Posterior cingulate gyrus (tissue), 11 donors: Measurements from ENCODE around the gene TEC.
A peak's percentile ranks its signal among the peaks of the same experiment; 100 is the strongest.
"Not testable (repeated sequence)": the region's sequence is repeated elsewhere in the genome, so short reads cannot be mapped to it uniquely, and the experiment has no call there.

Source experiments
- DNase-seq, 10 donors: peaks; one replicate each; pipeline versions ENCODE4 v3.0.0 to v3.0.0-alpha.2; 2020 to 2021; ENCODE audit warnings: mixed read lengths in 3 of 10
- intact Hi-C: fragments of 100-400 bp; cut with DNase I; formaldehyde crosslinking; loops from one replicate; pipeline ENCODE4 v1.15.1; 2023

TEC gene

DNA sequence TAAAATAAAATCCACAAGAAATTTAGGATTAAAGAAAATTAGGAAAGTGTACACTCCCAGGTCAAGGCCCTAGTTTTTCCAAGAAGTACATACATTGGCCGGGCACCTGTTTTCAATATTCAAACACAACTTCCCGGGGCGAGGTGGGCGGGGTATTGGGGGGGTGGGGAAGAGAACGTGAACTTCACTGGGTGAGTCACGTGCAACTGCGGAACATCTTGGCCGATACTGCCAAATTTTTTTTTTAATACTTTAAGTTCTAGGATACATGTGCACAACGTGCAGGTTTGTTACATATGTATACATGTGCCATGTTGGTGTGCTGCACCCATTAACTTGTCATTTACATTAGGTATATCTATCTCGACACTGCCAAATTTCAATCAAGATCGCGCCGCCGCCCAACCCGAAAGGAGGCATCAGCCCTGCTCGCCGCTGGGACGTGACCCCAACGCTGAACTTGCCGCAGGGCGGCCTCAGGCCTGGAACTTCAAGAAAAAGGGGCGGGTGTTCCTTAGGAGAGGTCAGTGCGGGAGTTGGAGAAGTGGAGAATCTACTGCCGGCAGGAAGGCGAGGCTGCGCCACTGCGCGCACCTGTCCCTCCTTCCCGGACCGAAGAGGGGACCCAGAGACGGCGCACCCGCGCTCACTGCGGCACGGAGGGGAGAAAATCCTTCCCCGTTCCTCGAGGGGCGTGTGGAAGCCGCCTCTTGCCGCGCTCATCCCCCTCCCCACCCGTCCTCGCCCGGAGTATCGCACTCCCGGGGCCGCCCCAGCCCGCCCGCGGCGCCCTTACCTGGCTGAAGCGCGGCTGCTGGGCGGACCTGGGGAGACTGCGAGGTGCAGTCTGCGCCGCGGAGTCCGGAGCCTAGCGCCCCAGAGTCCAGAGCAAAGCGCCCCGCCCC lies at the start of gene TEC:
Gene TEC (minus strand): TSS at position 883 of the 905 bp plus-strand sequence. CDS start 41,224 bp downstream, outside the sequence.
- intact Hi-C loops: no loop called here
- DNase-seq: peak in 4 of 10 donors; percentile 16 to 84 (median 78)

DNA sequence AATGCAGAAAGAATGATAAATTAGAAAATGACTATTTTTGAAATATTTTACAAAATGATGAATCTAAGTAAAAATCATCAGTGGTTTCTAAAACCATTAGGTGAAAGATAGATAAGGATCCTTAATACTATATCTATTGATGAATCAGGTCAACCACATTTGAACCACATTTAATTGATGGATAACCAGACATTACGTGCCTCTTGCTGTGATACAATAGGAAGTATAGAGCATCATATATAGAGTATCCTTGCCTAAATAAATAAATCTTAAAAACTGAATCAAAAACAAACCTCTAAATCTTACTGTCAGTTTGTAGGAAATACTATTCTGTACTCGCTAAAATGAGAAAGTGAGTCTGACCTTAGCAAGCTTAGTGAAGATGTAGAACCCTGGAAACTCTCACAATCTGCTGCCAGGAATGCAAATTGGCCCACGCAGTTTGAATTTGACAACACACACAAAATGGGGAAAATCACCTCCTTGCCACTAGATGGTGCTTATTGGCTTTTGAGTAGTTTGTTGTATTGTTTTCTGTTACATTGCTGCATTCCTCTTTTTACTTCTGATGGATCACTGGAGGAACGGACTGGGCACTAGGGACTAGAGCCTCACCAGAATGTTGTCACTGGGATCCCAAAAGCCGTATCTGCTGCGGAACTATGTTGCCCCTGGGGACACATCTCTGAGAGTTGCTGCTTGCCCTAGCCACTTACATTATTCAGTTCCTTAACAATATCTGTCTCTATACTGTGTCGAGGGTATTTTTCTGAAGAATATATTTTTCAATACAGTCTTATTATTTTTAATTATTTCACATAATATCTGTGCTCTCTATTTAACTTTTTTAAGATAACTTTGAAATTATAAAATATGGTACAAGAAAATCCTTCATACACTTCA lies 46.3 kb upstream of the TEC start:
- DNase-seq: no peak
- intact Hi-C loops: no loop called here

DNA sequence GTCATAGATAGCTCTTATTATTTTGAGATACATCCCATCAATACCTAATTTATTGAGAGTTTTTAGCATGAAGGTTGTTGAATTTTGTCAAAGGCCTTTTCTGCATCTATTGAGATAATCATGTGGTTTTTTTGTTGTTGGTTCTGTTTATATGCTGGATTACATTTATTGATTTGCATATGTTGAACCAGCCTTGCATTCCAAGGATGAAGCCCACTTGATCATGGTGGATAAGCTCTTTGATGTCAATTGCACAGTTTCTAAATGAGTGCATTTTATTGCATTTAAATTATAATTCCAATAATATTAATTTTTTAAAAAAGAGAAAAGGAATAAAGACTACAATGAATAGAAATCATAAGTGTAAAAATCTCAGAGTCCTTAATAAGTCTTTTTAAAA lies 45.1 kb upstream of the TEC start:
- intact Hi-C loops, DNase-seq: not testable (repeated sequence)

DNA sequence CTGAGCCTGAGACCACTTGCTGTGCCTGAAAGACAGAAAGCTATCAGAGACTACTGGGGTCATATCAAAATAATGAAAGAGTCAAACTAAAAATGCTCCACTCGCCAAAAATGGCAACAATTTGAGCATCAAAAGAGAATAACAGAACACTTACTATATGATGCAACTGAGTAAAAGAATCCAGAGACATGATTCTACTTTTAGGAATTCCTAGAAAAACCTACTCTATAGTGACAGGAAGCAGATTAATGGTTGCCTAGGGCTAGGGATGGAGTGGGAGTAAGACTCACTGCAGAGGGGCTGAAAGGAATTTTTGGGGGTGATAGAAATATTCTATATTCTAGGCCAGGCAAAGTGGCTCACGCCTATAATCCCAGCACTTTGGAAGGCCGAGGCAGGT lies 42.3 kb upstream of the TEC start:
- intact Hi-C loops: no loop called here

DNA sequence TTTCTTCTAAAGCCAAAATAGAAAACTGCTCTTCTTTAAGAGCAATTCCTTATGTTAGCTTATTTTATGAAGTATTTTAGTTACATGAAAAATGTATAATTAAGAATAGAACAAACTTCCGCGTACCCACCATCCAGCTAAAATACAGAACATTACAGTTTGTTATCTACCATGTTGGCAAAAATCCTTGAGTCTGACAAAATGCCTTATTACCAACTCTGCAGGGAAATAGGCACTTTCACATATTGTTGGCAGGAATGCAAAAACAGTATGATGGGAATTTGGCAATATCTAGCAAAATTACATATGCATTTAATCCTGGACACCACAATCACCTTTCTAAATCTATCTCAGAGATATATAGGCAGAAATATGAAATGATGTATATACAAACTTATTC lies 39.3 kb upstream of the TEC start:
- DNase-seq: no peak
- intact Hi-C loops: no loop called here

More for the DNA sequence above, 42.3 kb upstream of the TEC start:
- DNase-seq: no peak

DNA sequence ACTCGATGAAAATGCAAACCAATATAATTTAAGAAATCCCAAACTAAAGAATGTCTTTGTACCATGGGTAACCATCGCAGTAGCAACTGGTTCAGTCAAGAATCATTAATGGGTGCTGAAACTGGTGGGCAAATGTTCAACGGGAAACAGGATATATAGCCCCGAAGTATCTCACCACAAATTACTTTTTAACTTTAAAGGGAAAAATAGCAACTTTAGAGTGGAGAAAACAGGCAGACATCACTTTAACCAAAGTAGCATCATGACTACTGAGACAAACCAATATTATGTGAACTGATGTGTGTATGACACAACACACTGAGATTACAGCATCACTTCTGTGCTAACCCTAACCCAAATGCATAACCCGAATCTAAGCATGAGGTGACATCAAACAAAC lies 37.9 kb upstream of the TEC start:
- intact Hi-C loops: no loop called here

DNA sequence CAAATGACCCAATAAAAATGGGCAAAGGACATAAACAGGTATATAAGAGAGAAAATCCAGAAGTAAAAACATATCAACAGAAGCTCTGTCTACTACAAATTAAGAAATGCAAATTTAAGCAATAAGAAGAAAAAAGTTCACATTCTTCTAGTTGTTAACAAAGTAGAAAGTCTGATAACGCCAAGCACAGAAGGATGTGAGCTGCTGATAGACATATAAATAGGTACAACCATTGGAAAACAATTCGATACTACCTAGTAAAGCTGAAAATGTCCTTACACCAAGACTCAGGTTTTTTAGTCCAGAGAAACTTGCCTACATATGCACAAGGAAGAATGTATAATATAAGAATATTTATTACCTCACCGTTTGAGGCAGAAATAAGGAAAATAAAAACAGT lies 35.9 kb upstream of the TEC start:
- no peak for DNase-seq
- intact Hi-C loops: no loop called here

More for the DNA sequence above, 37.9 kb upstream of the TEC start:
- DNase-seq: no peak

DNA sequence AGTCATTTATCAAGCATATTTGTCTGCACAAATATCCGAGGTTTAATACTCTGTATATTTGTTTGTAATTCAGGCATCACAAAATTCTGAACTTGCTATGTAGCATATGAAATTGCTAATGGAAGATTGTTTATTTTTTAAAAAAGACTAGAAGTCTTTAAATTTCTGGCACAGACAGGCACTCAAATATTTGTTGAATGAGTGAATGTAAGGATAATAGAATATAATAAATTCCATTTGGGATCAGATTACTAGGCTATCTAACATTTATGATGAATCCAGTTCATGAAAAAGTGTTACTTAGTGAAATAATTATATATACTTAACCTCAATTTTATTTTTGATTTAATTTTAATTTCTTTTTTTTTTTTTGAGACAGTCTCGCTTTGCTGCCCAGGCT lies 30.4 kb upstream of the TEC start:
- intact Hi-C loops: no loop called here
- no peak for DNase-seq

DNA sequence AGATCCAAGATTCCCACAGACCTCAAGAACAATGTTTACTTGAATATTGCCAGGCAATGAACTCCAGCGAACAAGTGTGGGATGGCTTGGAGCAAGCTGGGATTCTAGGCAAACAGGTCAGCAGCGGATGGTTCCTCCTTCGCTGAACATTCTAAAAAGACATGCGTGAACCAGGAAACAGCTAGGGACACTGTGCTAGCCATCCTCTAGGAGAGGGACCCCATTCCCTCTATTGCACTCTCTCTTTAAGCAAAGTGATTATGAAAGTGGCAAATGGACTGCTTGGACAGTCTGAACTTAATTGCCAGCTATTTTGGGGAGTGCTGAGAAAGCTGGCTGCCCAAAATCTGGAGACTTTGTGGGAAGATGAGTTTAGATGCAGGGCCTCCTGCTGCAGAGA lies 29.9 kb upstream of the TEC start:
- no peak for DNase-seq
- intact Hi-C loops: no loop called here

DNA sequence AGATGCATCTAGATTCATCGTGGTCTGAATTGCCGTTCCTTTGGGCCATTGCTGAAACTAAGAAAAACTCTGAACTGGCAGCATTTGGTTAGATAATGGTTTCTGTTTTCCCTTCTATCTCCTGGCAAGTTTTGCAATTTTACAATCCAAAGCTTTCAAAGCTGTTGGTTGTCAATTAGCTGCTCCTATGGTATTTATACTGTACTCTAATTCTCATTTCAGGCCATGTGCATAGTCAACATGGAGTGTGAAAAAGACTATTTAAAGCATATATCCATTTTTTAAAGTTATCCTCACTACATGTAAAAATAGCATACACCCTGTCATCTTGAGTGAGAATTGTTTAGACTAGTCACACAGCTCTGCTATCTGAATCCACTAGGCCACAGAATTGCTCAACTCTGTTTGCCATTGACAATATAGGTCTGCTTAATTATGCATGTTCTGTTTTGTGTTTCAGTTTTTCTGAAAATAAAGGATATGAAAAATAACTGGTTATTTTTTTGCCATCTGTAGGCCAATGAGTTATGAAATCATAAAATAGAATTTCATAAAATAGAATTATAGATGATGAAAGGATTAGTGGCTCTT lies 27.7 kb upstream of the TEC start:
- no peak for DNase-seq
- intact Hi-C loops: no loop called here

DNA sequence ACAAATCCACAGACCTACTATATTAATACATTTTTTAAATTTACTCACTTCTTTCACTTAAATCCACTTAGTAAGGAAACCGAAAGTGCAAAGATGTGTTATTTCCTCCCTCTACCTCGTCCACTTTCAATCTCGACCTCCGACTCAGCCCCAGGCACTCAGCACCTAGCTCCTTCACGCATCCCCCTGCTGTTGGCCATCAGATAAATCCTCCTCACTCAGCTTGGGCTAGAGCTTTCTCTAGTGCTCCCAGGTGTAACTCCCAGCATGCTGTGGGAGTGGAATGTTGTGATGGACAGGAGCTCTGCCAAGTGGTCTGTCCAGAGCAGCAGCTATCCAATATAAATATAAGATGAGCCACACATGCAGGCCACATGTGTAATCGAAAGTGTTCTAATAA lies 26.7 kb upstream of the TEC start:
- DNase-seq: no peak
- intact Hi-C loops: no loop called here

DNA sequence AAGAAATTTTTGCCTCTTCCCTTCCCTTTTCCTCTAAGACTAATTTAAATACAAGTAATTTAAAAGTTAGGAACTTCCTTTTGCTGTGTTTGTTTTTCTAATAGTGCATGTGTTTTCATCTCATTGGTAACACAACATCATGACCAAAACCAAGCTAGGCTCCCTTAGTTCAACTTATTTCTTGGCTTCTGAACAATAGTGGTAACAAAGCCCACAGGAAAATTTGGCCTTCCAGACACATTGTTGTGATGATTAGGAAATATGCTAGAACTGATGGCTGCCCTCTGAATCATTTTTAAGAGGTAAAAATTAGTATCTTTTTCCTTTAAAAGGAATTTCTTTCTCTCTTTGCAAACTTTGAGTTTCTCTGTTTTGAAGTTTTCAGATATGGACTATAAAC lies 25.5 kb upstream of the TEC start:
- intact Hi-C loops: no loop called here
- no peak for DNase-seq

DNA sequence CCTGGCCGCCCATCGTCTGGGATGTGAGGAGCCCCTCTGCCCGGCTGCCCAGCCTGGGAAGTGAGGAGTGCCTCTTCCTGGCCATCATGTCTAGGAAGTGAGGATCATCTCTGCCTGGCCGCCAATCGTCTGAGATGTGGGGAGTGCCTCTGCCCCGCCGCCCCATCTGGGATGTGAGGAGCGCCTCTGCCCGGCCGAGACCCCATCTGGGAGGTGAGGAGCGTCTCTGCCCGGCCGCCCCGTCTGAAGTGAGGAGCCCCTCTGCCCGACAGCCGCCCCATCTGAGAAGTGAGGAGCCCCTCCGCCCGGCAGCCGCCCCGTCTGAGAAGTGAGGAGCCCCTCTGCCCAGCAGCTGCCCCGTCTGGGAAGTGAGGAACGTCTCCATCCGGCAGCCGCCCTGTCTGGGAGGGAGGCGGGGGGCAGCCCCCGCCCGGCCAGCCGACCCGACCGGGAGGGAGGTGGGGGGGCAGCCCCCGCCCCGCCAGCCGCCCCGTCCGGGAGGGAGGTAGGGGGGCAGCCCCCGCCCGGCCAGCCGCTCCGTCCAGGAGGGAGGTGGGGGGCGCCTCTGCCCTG lies 22.7 kb upstream of the TEC start:
- intact Hi-C loops, DNase-seq: not testable (repeated sequence)

DNA sequence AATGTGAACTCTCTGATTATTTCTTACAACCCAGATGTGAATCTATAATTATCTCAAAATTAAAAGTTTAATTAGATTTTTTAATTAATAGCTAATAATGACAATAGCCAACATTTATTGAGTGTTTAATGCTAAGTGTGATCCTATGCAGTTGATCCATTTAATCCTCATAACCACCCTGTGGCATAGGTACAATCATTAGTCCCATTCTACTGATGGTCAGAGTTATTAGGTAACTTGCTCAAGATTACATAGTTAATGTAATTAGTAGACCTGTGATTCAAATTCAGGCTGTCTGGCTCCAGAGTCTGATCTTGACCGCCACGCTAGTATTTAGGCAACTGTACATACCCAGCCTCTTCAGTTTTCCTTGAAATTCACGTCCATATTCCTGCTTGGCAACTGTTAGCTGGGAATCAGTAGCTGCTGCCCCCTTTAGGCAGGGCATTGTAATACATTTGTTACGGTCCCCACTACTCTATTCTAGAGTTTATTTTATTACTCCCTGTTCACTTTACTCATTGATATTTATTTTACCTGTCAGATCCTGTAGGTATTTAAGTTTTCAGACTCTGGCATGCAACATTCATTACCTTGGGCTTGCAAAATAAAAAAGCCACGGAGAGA lies 20.6 kb upstream of the TEC start:
- intact Hi-C loops: no loop called here
- no peak for DNase-seq

DNA sequence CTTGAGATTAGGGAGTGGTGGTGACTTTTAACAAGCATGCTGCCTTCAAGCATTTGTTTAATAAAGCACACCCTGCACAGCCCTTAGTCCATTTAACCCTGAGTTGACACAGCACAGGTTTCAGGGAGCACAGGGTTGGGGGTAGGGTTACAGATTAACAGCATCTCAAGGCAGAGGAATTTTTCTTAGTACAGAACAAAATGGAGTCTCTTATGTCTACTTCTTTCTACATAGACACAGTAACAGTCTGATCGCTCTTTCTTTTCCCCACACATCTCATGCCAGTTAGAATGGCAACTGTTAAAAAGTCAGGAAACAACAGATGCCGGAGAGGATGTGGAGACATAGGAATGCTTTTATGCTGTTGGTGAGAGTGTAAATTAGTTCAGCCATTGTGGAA lies 16.4 kb upstream of the TEC start:
- DNase-seq, intact Hi-C loops: not testable (repeated sequence)

DNA sequence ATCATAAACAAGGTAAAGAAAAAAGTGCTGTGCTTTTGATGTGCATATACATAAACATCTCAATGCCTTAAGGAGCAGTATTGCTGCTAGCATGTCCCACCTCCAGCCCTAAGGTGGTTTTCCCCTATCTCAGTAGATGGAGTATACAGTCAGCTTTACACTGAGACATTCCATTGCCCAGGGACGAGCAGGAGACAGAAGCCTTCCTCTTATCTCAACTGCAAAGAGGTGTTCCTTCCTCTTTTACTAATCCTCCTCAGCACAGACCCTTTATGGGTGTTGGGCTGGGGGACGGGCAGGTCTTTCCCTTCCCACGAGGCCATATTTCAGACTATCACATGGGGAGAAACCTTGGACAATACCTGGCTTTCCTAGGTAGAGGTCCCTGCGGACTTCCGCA lies 16.0 kb upstream of the TEC start:
- intact Hi-C loops, DNase-seq: not testable (repeated sequence)

DNA sequence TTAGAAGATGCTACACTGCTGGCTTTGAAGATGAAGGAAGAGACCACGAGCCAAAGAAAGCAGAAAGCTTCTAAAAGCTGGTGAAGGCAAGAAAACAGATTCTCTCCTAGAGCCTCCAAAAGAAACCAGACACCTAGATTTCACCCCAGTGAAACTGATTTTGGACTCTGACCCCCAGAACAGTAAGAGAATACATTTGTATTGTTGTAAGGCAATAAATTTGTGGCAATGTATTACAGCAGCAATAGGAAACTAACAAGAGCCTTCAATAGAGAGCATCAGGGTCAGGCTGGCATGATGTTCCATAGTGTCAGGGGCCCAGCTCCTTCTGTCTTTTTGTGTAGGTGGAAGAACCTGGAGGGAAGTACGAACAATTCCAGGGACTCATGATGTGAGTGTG lies 6.0 kb upstream of the TEC start:
- no peak for DNase-seq
- intact Hi-C loops: no loop called here

DNA sequence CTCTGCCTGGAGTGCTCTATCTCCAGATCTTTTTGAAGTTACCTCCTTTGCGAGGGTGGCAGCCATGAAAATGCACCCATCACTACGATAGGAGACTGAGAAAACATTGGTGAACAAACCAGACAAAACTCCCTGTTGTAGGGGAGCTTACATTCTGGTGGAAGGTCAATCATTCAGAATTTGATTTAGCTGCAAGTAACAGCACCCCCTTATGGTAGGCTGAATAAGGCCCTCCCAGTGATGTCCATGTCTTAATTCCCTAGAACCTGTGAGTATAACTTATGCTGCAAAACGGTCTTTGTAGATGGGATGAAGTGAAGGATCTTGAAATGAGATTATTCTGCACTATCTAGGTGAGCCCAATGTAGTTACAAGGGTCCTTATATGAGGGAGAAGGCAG lies 5.6 kb upstream of the TEC start:
- DNase-seq: no peak
- intact Hi-C loops: no loop called here

DNA sequence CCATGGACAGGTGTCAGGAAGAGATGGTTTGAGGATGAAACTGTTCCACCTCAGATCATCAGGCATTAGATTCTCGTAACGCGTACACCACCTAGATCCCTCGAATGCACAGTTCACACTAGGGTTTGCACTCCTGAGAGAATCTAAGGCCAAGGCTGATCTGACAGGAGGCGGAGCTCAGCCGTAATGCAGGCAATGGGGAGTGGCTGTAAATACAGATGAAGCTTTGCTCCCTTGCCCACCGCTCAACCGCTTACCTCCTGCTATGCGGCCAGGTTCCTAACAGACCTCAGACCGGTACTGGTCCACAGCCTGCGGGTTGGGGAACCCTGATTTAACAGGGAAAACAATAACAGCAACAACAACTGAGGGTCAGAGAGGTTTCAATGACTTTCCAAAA lies 2.0 kb upstream of the TEC start:
- intact Hi-C loops: no loop called here
- no peak for DNase-seq

DNA sequence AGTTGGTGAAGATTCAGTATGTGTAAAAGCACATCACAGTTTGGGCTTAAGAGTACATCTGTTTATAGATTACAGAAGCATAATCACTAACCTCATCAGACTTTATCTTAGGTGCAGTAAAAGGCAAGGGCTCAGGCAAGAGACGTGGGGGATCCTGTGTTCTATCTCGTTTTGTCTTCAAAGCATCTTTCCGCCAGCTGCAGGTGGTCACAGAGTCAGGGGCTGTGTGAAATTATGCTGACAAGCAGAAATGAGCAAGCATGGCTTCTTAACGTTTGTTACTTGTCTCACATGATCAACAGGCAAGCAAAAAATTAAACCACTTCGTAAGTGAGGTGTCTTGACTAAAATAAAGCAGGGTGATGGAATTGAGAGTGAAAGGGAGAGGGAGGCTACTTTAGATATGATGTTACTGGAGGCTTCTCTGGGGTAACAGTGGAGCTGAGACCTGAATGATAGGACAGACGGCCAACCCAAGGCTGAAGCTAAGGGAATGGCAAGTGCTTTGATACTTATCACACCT lies 1.4 kb upstream of the TEC start:
- intact Hi-C loops: no loop called here
- no peak for DNase-seq
